Measurements from ENCODE around the gene VPS39.

DNA sequence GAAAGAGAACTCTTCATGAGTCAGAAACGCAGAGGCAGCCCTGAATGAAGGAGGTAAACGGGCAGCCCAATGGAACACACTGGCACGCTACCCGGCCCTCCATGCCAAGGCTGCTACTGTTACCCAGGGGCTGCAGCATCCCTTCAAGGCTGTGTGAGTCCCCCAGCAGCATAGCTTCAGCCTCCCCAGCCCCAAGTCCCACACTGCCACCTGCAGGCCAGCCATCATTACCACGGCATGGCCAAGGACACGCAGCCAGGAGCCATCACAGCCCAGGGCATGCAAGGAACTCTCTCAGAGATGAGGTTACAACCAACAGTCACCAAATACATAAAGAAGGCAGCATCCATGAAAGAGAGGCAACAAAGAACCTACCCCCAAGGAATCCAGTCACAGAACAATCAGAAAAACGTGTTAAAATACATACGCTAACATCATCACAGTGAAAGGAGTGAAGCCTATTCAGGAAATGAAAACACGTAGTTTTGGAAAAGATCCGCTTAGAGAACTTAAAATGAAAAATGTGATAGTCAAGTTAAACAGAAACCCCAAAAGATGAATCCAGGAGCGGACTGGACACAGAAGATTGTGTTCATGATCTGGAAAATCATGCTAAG, 74.1 kb downstream of the VPS39 start:
- TF ChIP-seq POLR2A (IDR thresholded peaks at IDR 0.05) (no peak), POLR2AphosphoS5 (IDR thresholded peaks at IDR 0.05) (no peak), EP300 (IDR thresholded peaks at IDR 0.05; ENCODE audit: low read depth) (no peak)
- TF ChIP-seq, protein P1, sequence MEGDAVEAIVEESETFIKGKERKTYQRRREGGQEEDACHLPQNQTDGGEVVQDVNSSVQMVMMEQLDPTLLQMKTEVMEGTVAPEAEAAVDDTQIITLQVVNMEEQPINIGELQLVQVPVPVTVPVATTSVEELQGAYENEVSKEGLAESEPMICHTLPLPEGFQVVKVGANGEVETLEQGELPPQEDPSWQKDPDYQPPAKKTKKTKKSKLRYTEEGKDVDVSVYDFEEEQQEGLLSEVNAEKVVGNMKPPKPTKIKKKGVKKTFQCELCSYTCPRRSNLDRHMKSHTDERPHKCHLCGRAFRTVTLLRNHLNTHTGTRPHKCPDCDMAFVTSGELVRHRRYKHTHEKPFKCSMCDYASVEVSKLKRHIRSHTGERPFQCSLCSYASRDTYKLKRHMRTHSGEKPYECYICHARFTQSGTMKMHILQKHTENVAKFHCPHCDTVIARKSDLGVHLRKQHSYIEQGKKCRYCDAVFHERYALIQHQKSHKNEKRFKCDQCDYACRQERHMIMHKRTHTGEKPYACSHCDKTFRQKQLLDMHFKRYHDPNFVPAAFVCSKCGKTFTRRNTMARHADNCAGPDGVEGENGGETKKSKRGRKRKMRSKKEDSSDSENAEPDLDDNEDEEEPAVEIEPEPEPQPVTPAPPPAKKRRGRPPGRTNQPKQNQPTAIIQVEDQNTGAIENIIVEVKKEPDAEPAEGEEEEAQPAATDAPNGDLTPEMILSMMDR (IDR thresholded peaks at IDR 0.05): peak; percentile 48 to 70 (median 64)
